Mesenchymal stem cell (in vitro differentiated cells and primary cell): Measurements from ENCODE around the gene LMOD2.

Experiments used
- DNase-seq: peaks from one replicate; pipeline ENCODE4 v3.0.0-alpha.2; 2013
- H2AFZ ChIP-seq: one replicate; pipeline ENCODE4 v1.6.1; 2013; ENCODE audit warnings: low read depth, mild to moderate bottlenecking, control low read depth, inconsistent platforms, low read length, moderate library complexity
- H2AK5ac ChIP-seq: 2 replicates; pipeline ENCODE4 v1.6.1; 2013; ENCODE audit warnings: low read length, moderate library complexity, mild to moderate bottlenecking, inconsistent platforms; ENCODE audit not compliant: severe bottlenecking
- H2BK120ac ChIP-seq: one replicate; pipeline ENCODE4 v1.6.1; 2013; ENCODE audit warnings: low read depth, mild to moderate bottlenecking, inconsistent platforms, low read length, moderate library complexity
- H2BK12ac ChIP-seq, 2 experiments: one replicate each; pipeline ENCODE4 v1.6.1; 2013; ENCODE audit warnings: inconsistent platforms in 2 of 2, low read length in 2 of 2, mild to moderate bottlenecking in 2 of 2, moderate library complexity in 2 of 2, control low read depth in 1 of 2
- H2BK15ac ChIP-seq: one replicate; pipeline ENCODE4 v1.6.1; 2013; ENCODE audit warnings: mild to moderate bottlenecking, low read depth, inconsistent platforms; ENCODE audit not compliant: poor library complexity, severe bottlenecking
- H2BK5ac ChIP-seq: 2 replicates; pipeline ENCODE4 v1.6.1; 2013; ENCODE audit warnings: low read depth, mild to moderate bottlenecking, low read length, control low read depth, inconsistent platforms; ENCODE audit not compliant: poor library complexity, severe bottlenecking
- H3K14ac ChIP-seq, 2 experiments: one replicate each; pipeline ENCODE4 v1.6.1; 2013; ENCODE audit warnings: inconsistent platforms in 2 of 2, low read length in 2 of 2, control low read depth in 1 of 2, mild to moderate bottlenecking in 1 of 2, moderate library complexity in 1 of 2
- H3K18ac ChIP-seq, 2 experiments: one replicate each; pipeline ENCODE4 v1.6.1; 2013; ENCODE audit warnings: inconsistent platforms in 2 of 2, low read length in 2 of 2, control low read depth in 1 of 2, low read depth in 1 of 2, mild to moderate bottlenecking in 1 of 2
- H3K23ac ChIP-seq, 2 experiments: one replicate each; pipeline ENCODE4 v1.6.1; 2013; ENCODE audit warnings: inconsistent platforms in 2 of 2, low read length in 2 of 2, mild to moderate bottlenecking in 2 of 2, moderate library complexity in 2 of 2, control low read depth in 1 of 2
- H3K27ac ChIP-seq: 2 replicates; pipeline ENCODE4 v1.5.1; 2013; ENCODE audit warnings: mild to moderate bottlenecking, moderate library complexity, low read length, control low read depth, inconsistent platforms; ENCODE audit not compliant: poor library complexity, severe bottlenecking
- H3K27me3 ChIP-seq, 2 experiments: 2 replicates each; pipeline versions ENCODE4 v1.6.1 to v1.7.0; 2013; ENCODE audit warnings: low read length in 2 of 2, mild to moderate bottlenecking in 2 of 2, moderate library complexity in 2 of 2, control low read depth in 1 of 2, inconsistent platforms in 1 of 2; ENCODE audit not compliant: control insufficient read depth in 1 of 2, insufficient read depth in 1 of 2
- H3K36me3 ChIP-seq, 2 experiments: 2 replicates each; pipeline versions ENCODE4 v1.6.1 to v1.7.0; 2013; ENCODE audit warnings: low read length in 2 of 2, control low read depth in 1 of 2, inconsistent platforms in 1 of 2, low read depth in 1 of 2, mild to moderate bottlenecking in 1 of 2; ENCODE audit not compliant: insufficient read depth in 2 of 2, control insufficient read depth in 1 of 2
- H3K4ac ChIP-seq, 2 experiments: one replicate each; pipeline ENCODE4 v1.6.1; 2013; ENCODE audit warnings: inconsistent platforms in 2 of 2, low read length in 2 of 2, mild to moderate bottlenecking in 2 of 2, moderate library complexity in 2 of 2, control low read depth in 1 of 2, low read depth in 1 of 2
- H3K4me1 ChIP-seq: 2 replicates; pipeline ENCODE4 v1.6.1; 2013; ENCODE audit warnings: low read depth, low read length, control low read depth; ENCODE audit not compliant: control insufficient read depth, insufficient read depth
- H3K4me2 ChIP-seq: 2 replicates; pipeline ENCODE4 v1.6.1; 2013; ENCODE audit warnings: low read length, mild to moderate bottlenecking, inconsistent platforms; ENCODE audit not compliant: poor library complexity, severe bottlenecking
- H3K4me3 ChIP-seq, 2 experiments: 2 replicates each; pipeline versions ENCODE4 v1.5.1 to v1.7.0; 2013; ENCODE audit warnings: low read length in 2 of 2, mild to moderate bottlenecking in 2 of 2, control low read depth in 1 of 2, low read depth in 1 of 2; ENCODE audit not compliant: insufficient read depth in 1 of 2
- H3K79me1 ChIP-seq: replicated peaks from 2 replicates; pipeline ENCODE4 v1.6.1; 2013; ENCODE audit warnings: mild to moderate bottlenecking, control low read depth, low read length, inconsistent platforms; ENCODE audit not compliant: poor library complexity, severe bottlenecking
- H3K9ac ChIP-seq: 2 replicates; pipeline ENCODE4 v1.7.0; 2013; ENCODE audit warnings: mild to moderate bottlenecking, low read length, moderate library complexity
- H3K9me3 ChIP-seq: 2 replicates; pipeline ENCODE4 v1.7.0; 2013; ENCODE audit warnings: mild to moderate bottlenecking, low read length; ENCODE audit not compliant: control insufficient read depth
- H4K8ac ChIP-seq: one replicate; pipeline ENCODE4 v1.6.1; 2013; ENCODE audit warnings: inconsistent platforms, mild to moderate bottlenecking, low read length, moderate library complexity
- H4K91ac ChIP-seq: one replicate; pipeline ENCODE4 v1.6.1; 2013; ENCODE audit warnings: mild to moderate bottlenecking, low read length, inconsistent platforms
- WGBS: methylation state at CpG from one replicate; pipeline ENCODE4 v1.1.7; 2013; ENCODE audit warnings: mixed read lengths; 5-methylcytosine and 5-hydroxymethylcytosine counted together

LMOD2 gene

DNA sequence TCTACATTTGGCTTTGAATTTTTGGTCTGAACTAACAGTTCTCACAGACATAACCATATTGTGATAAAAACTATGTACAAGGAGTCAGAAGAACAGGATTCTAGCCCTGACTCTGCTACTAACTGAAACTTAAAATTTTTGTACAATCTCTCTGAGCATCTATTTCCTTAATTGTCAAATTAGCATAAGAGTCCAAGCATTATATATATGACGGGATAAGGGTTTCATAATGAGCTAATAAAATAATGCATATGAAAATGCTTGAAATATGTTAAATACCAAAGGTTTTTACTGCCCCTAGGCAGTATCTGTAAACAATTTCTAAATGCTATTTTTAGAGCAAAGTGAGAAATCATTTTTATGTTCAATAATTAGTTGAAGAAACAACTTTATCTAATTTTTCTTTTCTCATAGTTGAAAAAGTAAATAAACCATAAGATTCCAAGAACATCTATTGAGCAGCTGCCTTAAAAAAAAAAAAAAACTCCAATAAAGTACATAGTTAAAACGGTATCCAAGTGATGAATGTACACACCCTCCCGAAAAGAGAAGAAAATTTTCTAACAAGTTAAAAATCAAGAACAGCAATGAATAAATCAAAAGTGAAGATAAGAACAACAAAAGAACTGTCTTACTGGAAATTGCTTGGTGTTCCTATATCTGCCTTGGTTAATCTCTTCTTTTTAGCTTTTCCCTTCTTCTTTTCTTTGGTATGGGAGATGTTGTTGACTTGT, 40.4 kb downstream of the LMOD2 start:
- Histone ChIP-seq H3K36me3 (peaks cover 12 to 82% of the 10 kb centered on the region in 2 experiments), H3K4me3 (no peak overlapping the region), H3K23ac (no peak overlapping the region), H3K79me1 (peaks cover 14% of the 10 kb centered on the region), H2BK5ac (no peak overlapping the region), H2BK12ac (no peak overlapping the region), H2BK120ac (no peak overlapping the region), H3K9ac (no peak overlapping the region), H3K4me2 (no peak overlapping the region), H2BK15ac (no peak overlapping the region), H3K14ac (no peak overlapping the region), H3K4me1 (peaks cover 1% of the 10 kb centered on the region), H2AK5ac (no peak overlapping the region), H4K91ac (no peak overlapping the region), H2AFZ (no peak overlapping the region), H3K4ac (no peak overlapping the region), H3K9me3 (no peaks in the 10 kb centered on the region), H4K8ac (no peak overlapping the region), H3K27me3 (no peaks in the 10 kb centered on the region), H3K18ac (no peak overlapping the region), H3K27ac (no peak overlapping the region)
- no CpG with 5 or more reads among the region's 3 CpGs for WGBS
- DNase-seq, result no peak

DNA sequence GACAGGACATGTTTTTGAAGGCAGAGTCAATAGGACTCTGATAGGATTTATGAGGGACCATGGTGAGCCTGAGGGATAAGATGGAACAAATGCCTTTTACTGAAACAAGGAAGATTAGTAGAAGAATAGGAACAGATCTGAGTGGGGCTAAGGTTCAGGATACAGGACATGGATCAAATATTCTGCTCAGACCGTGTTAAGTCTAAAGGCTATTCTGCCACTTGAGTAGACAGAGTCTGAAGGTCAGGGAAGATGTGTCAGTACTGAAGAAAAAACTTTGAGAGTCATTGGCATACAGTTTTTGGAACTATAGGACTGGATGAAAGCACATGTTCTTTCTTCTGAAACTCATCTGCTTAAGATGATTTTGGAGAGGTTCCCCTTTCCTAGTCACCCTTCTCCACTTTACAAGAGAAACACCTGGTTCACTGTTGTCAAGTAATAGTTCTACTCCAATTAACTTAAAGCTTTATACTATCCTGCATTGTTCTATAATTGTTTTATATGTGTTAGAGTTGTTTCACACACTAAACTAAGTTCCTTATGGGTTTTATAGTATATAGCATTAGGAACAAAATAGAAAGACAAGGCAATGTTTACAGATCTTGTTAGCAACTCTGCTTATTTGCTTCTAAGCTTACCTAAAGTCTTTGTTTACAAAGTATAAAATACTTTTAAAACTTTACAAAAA, 49.7 kb downstream of the LMOD2 start:
- Histone ChIP-seq H3K4me1 (no peaks in the 10 kb centered on the region), H3K4me3 (no peak overlapping the region), H4K8ac (no peak overlapping the region), H3K18ac (no peak overlapping the region), H3K4me2 (no peak overlapping the region), H3K79me1 (peaks cover 8% of the 10 kb centered on the region), H3K9me3 (no peaks in the 10 kb centered on the region), H3K4ac (no peak overlapping the region), H3K23ac (no peak overlapping the region), H2BK15ac (no peak overlapping the region), H2AFZ (no peak overlapping the region), H4K91ac (no peak overlapping the region), H2BK5ac (no peak overlapping the region), H3K9ac (no peak overlapping the region), H3K36me3 (peaks cover 5 to 76% of the 10 kb centered on the region in 2 experiments), H2BK12ac (no peak overlapping the region), H3K14ac (no peak overlapping the region), H3K27me3 (no peaks in the 10 kb centered on the region), H2BK120ac (no peak overlapping the region), H2AK5ac (no peak overlapping the region), H3K27ac (no peak overlapping the region)
- DNase-seq, result no peak
- 100% methylated on average over 1 of the region's 1 CpG for WGBS

DNA sequence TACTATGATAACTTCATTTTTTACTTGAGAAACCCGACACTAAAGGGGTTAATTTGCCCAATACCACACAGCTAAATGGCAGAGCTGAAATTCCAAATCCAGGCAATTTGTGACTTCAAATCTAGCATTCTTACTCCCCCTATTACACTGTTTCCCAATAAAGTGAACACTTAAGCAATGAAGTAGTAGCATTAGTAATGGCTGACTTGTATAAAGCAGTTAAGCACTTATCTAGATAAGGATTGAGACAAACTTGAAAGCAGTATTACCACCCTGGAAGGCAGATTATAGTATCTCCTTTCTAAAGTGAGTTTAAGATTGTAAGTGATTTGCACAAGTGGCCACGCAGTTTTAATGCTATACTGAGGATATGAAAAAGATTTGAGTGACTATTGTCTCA, 53.9 kb downstream of the LMOD2 start:
- no peak overlapping the region for H3K23ac ChIP-seq
- no peak overlapping the region for H3K4me2 ChIP-seq
- H3K4ac ChIP-seq, result no peak overlapping the region
- H4K91ac ChIP-seq, result no peak overlapping the region
- peaks cover 2% of the 10 kb centered on the region for H3K4me1 ChIP-seq
- H2BK120ac ChIP-seq, result no peak overlapping the region
- H3K4me3 ChIP-seq, result no peak overlapping the region
- no peaks in the 10 kb centered on the region for H3K9me3 ChIP-seq
- H2BK5ac ChIP-seq, result no peak overlapping the region
- peaks cover 4 to 43% of the 10 kb centered on the region in 2 experiments for H3K36me3 ChIP-seq
- no peaks in the 10 kb centered on the region for H3K27me3 ChIP-seq
- no peak overlapping the region for H3K27ac ChIP-seq
- no peak overlapping the region for H2BK15ac ChIP-seq
- no peak overlapping the region for H3K14ac ChIP-seq
- H2AK5ac ChIP-seq, result no peak overlapping the region
- no peak overlapping the region for H3K18ac ChIP-seq
- H3K9ac ChIP-seq, result no peak overlapping the region
- peaks cover 9% of the 10 kb centered on the region for H3K79me1 ChIP-seq
- H2AFZ ChIP-seq, result no peak overlapping the region
- peak; percentile 61 for DNase-seq
- 100% methylated on average over 1 of the region's 2 CpGs for WGBS
- H2BK12ac ChIP-seq, result no peak overlapping the region
- no peak overlapping the region for H4K8ac ChIP-seq

DNA sequence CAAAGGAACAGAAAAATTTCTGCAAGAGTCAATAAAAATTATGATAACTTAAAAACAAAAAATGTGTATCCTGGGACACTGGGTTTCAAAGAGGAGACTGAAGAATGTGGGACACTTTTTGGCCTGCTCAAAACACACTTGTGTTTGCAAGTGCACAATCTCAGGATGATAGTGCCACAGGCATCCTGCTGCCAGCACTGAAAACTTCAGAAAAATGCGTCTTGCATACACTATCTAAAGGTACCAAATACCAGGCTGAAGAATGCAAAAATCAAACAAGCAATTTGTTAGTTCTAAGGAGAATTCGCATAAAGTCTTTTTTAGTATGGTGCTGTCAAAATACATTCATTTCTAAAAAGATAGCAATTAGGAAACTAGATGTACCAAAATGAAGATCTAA, 55.0 kb downstream of the LMOD2 start:
- Histone ChIP-seq H4K8ac (no peak overlapping the region), H3K9me3 (no peaks in the 10 kb centered on the region), H2BK15ac (no peak overlapping the region), H3K36me3 (peaks cover 4 to 31% of the 10 kb centered on the region in 2 experiments), H3K4me2 (no peak overlapping the region), H3K9ac (no peak overlapping the region), H3K4me1 (peaks cover 2% of the 10 kb centered on the region), H3K4me3 (no peak overlapping the region), H4K91ac (no peak overlapping the region), H3K27ac (no peak overlapping the region), H3K18ac (no peak overlapping the region), H3K4ac (no peak overlapping the region), H3K79me1 (peaks cover 7% of the 10 kb centered on the region), H2BK12ac (no peak overlapping the region), H3K14ac (no peak overlapping the region), H2BK5ac (no peak overlapping the region), H3K27me3 (no peaks in the 10 kb centered on the region), H2AFZ (no peak overlapping the region), H2BK120ac (no peak overlapping the region), H2AK5ac (no peak overlapping the region), H3K23ac (no peak overlapping the region)
- WGBS, result no CpG with 5 or more reads among the region's 2 CpGs
- no peak for DNase-seq
